ENCODE data around the gene NKX1-1.

The NKX1-1 gene

DNA sequence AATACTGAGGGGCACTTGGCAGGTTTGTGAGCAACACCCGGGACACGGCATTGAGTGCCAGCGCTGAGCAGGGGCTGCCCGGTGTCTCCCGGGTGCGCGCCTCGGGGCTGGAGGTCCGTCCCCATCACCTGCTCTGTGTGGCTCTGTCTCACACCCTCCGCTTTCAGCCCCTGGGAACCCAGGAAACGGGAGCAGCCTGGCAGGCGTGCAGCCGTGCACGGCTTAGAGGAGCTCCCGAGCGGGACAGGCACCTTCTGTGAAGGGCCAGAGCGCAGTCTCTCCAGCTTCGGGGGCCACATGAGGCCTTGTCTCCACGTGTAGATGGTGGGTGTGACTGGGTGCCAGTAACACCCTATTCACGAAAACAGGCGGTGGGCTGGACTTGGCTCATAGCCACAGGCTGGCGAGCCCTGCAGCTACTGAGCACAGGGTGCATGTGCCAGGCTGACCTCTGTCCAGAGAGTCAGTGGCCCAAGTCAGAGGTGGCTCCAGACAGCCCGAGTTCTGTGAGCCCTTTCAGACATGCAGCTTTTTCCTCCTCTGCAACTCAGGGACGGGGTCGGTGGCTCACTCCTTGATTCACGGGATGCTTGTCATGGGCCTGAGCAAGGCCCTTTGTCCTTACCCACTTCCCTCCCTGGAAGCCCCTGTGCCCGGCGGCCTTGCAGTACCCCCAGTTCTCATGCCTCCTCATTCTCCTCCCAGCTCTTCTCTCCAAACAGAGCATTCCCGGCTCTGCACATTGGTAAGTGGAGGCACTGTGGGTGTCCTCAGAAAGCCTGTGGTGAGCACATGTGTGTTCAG lies 35.7 kb downstream of the NKX1-1 start:
- no peak for DNase-seq

DNA sequence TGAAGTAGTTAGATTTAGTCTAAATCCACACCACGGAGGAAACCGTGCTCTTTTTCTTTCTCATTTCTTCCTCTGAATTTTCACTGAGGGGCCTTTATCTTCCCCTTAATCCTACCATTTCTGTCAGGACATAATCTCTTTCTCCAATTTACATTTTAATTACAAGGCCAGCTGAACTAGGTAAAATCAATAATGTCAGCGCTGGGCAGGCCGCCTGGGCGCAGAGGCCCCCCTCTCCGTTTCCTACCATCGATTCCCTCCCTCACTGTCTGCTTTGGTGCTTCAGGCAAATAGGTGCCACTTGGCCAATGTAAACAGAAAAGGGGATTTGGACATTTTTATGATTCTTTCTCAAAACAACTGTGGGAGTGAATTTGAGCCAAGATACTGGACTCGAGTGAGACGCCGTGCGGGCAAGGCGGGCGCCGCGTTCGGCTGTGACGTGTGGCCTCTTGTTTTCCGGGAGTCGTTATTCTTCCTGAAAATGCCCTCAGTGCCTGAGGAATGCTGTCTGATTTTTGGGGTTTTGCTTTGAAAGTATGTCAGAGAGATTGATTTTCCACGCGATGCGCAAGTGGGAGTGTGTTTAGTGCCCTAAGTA lies 36.7 kb downstream of the NKX1-1 start:
- peak in 1 of 3 experiments; percentile 4 for DNase-seq

DNA sequence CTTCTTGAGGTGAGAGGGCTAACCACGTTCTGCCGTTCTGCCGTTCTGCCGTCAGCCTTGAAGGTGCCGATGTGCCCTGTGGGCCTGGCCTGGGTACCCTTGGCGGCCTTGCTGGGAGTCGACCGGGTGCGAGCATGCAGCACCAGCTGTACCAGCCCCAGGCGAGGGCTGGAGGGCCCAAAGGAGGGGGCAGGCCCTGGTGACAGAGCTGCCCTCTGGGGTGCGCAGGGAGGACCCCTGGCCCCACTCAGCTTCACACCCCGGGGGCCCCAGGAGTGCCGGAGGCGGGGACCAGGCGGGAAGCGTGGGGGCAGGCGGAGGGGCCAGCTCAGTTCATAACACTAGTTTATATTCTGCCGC lies 37.2 kb downstream of the NKX1-1 start:
- DNase-seq, result no peak

DNA sequence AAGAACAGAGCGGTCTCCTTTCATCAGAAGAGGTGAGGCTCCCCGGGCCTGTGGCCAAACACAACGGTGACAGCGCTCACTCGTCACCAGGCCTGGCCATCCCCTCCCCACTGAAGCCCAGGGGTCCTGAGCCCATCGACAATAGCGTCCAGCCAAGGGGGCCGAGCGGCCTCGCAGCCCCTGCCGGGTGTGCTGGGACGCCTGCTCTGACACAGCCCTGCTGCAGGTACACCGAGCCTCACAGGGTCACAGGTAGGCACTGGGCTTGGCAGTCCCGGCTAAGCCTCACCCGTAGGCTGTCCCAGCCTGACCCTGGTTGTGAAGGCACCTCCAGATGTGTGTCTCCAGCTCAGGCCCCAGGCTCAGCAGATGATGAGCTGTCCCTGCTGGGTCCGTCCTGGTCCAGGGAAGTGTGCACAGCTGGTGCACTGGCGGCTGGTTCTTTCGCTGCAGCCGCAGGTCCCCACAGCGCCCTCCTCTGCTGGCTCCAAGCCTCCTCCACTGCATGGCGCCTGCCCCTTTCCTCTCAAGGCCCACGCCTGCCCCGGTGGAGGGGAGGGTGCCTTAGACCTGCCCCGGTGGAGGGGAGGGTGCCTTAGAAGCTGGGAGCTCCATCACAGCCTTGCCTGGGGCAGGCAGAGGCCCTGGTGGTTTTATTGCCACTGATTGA lies 37.7 kb downstream of the NKX1-1 start:
- DNase-seq, result no peak

DNA sequence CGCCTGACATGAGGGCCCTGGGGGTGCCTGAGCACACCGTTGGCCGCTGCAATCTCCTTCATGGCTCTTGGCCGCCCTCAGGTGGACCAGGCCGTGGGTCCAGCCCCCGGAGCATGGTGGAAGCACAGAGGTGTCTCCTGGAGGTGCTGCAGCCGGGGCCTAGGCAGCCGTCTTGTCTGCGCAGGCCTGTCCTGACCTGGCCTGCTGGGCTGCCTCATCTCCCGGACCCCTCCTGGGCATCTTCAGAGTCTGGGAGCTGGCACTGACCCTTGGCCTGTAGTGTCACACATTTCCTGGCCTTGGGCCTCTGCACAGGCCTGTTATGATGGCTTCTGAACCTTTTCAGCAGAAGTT lies 38.3 kb downstream of the NKX1-1 start:
- no peak for DNase-seq

DNA sequence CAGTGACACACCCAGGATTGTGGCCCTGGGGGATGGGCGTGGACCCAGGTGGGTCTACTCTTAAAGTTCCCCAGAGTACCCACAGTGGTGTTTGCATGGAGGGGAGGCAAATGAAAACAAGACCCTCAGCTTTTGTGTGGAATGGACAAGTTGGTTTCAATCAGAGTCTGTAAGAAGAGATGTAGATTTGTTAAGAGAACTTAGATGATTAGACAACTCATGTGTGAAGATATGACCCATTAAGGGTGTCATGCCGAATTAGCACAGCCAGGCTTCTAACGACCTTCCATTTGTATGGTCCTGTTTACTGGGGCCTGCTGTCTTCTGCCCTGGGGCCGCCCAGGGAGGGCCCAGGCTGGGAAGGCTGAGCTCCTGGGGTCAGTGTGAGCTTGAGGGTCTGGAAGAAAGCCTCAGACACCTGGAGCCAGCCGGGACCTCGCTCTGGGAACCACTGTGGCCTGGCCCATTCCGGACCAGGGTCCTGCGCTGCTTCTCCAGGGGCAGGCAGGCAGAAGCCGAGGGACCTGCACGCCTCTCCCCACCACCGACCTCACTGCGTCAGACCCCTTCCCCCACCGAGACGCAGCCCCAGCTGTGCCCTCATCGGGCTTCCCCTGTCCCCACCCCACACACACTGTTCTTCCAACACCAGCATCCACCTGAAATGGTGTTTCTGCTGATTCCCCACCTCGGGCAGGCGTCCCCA lies 38.9 kb downstream of the NKX1-1 start:
- DNase-seq, result no peak

DNA sequence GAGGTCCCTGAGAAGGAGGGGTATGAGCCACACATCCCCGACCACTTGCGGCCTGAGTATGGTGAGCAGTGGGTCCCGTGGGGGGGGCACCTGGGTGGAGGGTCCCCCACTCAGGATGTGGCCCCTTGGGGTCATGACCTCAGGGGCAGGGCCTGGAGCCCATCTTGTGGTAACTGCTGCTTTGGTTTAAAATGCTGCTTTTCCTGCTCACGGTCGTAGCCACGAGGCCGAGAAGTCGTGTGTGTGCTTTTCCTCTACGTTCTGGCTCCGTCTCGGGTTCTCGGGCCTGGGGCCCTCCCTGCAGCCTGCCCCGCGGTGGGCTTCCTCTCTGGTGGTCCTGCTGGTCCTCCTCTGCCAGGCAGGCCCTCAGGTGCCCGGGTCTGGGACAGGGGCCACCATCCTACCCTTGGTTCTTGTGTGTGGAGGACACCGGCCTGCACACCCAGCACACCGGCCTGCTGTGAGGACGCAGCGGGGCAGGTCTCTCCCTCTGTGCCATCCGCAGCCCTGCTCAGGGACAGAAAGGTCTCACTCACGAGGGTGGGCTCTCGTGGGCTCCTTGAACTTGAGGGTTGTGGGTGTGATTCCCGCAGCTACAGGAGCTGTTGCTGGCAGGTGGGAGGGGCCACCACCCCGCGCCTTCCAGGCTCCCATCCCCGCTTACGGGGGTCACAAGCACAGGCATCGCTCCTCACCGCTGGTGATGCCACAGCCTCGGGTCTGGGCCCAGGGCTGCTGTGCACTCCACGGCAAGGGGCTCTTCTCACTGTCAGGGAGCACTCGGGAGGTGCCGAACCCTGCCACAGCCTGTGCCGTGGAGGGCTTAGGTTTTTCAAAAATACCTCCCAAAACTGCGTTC lies 39.6 kb downstream of the NKX1-1 start:
- no peak for DNase-seq

DNA sequence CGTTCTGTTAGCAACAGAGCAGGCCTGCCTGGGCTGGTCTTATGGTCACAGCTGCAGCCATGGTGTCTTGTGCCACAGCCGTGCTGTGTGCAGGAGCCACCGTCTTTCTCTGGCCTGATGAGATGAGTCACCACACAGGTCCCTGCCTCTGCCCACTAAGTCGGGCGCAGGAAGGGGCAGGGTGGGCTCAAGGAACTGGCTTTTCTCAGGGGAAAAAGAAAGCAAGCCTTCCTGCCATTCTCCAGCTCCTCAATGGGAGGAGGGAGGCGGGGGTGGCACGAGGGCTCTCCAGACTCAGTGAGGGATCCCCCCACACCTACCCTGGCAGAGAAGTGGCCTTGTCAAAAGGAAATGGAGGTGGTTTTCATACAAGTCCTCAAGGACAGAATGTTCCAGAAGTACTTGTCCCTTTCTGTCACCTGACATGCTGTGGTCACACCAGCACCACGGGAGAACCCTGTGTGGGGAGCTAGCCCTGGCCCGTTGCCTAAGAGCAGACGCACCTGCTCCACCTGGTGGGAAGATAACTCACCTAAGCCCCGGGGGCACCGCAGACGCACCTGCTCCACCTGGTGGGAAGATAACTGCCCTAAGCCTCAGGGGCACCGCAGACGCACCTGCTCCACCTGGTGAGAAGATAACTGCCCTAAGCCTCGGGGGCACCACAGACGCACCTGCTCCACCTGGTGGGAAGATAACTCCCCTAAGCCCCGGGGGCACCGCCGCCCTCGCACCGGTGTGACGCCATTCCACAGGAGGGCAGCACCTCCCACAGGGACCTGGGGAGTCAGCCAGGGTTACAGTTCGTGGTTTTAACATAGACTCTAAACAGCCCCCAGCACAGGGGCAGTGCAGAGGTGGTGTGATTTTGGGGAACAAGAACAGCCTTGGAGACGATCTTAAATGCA lies 40.7 kb downstream of the NKX1-1 start:
- DNase-seq, result peak; percentile 17 to 90 (median 39)

DNA sequence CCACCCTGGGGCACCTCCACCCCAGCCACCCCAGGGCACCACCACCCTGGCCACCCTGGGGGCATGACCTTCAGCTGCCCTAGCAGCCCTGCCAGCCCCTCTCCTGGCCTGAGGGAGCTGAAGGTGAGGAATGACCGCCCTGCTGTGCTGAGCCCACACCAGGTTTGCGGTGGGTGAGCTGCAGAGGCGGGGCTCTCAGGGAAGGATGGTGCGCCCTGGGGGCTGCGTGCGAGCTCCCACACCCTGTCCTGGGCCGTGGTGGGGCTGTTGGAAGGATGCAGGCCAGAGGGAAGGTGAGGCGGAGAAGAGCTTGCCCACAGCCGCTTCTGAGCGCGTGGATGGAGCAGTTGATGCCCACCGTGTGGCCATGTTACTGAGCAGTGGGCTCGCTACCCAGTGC lies 41.5 kb downstream of the NKX1-1 start:
- DNase-seq, result no peak

DNA sequence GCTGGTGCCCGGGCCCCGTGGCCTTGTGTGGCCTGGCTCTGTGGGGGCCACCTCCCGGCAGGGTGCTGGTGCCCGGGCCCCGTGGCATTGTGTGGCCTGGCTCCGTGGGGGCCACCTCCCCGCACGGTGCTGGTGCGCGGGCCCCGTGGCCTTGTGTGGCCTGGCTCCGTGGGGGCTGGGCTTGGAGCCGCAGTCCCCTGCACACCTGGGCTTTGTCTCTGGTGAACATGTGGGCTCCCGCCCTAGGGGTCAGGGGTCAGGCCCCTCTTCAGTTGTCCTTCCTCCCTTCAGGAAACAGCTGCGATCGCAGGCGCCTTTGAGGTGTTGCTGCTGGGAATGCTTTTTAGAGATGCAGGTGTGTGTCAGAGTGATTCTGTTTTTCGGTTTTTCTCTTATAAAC lies 42.0 kb downstream of the NKX1-1 start:
- no peak for DNase-seq

DNA sequence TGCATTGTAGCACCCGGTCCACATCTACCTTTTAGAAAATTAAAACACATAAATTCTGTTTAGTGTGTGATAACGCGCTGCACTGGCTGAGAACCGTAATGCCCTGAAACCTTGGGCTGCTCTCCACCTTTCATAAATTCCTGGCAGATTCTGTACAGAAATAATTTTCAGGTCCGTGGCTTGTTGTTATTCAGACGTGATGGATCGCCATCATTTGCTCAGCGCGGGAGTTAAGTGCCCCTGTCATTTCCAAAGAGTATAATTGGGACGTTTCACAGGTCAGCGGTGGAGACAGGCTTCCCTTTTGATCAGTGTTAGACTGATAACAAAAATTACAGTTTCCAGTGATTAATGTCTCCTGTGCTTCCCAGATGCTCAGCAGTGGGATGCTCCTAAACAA lies 42.7 kb downstream of the NKX1-1 start:
- peak in 1 of 3 experiments; percentile 53 for DNase-seq

DNA sequence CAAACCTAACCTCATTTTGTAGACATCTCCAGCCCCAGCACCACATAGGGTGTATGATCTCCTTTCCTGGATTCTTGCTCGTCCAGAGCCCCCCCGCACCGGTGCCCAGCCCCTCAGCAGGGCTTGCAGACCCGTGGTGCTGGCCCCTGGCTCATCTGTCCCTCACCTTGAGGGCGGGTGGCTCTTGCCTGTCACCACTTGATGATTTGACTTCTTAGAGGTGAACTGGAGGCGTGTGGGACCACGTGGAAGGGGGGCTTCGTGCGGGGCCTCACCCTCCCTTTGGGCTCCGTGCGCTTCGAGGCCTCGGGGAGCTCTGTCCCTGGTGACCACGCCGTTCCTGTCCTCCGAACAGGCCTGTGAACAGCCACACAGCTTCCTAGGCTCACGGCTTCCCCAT lies 43.7 kb downstream of the NKX1-1 start:
- DNase-seq, result no peak

DNA sequence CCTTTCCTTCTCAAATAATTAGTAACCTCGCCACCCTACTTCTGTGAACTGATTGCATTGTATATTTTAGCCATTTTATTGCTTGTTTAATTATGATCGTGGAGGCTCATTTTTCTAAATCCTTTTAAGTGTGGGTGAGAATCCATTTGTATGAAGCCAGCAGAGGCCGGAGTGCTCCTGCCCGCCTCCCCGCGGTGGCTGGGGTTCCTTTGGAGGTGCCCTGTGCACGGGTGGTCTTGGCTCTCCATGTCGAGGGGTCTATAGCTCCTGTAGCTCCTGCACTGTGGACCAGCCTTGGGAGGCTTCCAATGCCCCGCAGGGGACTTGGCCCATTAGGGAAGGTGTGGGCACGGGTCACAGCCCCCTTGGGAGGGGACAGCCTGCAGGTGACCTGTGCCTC lies 44.2 kb downstream of the NKX1-1 start:
- no peak for DNase-seq

DNA sequence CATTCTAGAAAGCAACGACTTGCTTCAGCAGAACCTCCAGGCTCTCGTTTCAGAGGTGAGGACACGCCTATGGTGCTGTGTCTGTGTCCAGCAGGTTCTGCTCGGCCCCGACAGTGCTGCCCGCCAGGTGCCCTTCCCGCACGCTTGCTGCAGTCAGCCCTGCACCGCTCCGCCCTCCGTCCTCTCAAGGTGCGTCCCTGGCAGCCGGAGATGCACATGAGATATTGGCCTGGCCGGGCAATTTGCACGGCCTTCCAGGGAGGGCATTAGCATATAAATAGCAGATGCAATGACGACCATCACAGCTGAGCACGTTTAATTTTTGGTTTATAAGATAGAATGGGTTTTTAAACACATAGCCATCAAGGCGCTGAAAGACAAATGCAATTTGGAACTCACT lies 44.8 kb downstream of the NKX1-1 start:
- DNase-seq, result peak in 2 of 3 experiments; percentile 20 to 65

DNA sequence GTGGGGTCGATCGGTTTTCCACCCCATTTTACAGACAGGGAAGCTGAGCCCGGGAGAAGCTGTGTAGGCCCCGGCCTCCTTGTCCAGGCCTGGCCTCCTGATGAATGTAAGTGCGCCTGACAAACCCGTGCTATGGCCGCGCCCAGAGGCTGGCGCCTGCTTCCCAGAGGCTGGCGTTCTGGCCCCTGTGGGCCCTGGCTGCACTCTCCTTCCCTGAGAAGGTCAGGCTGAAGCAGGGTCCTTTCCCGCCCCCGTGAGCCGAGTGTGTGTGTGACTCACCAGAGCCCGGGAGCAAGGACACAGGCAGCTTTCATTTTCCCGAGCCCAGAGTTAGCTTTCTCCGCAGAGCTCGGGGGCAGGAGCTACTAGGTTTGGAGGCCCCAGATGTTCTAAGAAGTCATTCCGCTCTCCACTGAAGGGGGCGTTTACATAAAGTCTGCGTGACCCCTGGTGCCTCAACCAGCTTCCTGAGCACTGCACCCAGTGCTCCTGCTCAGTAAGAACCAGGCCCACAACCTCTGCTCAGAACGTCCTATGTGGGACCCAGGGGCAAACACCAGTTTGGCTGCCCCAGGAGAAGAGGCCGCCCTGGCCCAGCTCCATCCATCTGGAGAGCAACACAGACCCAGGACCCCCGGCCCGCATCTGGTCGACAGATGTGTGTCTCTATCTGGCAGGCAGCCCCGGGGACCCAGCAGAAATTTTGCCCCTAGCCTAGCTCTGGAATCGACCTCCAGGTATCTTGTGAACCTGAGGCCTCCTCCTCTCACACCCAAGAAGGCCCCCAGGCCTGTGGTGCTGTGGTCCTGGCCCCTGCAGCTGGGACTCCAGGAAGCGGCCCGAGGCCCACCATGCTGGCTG lies 45.6 kb downstream of the NKX1-1 start:
- DNase-seq, result no peak

DNA sequence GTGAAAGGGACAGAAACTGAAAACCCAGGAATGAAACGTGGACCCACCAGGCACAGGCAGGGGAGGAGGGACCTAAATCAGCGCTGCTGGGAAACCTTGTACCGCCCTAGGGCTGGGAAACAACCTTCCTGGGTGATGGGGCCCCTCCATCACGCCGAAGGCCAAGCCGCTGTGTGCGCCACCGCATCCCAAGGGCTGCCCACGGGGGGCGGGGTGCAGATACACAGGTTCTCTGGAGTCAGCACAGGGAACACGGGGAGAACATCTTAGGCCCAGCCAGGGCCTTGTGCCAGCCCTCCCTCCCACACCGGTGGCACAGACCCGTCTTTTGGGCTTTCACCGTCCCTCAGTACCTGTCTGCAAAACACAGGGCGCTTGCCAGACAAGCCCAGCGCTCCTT lies 46.3 kb downstream of the NKX1-1 start:
- no peak for DNase-seq

DNA sequence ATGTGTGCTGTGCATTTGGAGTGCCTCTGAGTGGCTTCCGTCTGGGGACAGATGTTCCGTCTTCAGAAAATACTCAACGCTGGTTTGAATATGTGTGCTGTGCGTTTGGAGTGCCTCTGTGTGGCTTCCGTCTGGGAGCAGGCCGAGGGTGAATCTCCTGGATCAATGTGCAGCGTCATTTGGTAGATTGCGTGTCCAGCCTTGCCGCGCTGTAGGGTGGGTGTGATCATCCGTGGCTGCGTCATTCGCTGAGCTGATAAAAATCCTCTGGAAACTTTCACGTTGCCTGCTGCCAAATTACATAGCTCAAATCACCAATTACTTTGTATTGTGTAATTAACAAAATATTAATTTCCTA lies 47.1 kb downstream of the NKX1-1 start:
- DNase-seq, result peak in 1 of 3 experiments; percentile 76

DNA sequence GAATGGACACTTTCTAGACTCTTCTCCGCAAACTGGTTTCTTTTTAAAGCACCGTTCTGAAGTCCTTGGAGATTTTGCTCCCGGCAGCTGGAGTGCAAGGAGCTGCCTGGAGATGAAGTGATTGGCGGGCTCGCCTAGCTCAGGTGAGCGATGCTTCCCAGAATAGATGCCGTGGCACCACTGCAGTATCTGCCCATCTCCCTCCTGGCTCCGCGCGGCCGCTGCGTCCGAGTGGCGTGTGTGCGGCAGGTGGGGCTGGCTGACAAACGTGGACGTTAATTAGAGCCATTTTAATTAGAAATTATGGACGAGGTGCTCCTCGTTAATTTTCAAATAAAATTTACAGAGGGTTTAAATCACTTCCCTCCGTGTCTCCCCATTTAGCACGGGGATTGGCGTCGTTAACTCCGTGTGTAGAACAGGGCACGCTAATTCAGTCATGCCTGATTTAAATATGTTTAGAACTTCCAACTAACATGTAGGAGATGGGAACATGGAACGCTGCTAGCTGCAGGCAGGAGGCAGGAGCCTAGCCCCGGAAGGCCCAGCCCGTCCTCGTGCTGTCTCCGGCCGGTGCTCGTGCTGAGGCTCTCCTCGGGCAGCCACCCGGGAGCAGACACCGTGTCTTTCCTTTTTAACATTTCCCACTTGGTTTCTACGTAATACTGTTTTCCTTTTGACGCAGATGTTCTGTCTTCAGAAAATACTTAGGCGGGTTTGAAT lies 47.7 kb downstream of the NKX1-1 start:
- no peak for DNase-seq

DNA sequence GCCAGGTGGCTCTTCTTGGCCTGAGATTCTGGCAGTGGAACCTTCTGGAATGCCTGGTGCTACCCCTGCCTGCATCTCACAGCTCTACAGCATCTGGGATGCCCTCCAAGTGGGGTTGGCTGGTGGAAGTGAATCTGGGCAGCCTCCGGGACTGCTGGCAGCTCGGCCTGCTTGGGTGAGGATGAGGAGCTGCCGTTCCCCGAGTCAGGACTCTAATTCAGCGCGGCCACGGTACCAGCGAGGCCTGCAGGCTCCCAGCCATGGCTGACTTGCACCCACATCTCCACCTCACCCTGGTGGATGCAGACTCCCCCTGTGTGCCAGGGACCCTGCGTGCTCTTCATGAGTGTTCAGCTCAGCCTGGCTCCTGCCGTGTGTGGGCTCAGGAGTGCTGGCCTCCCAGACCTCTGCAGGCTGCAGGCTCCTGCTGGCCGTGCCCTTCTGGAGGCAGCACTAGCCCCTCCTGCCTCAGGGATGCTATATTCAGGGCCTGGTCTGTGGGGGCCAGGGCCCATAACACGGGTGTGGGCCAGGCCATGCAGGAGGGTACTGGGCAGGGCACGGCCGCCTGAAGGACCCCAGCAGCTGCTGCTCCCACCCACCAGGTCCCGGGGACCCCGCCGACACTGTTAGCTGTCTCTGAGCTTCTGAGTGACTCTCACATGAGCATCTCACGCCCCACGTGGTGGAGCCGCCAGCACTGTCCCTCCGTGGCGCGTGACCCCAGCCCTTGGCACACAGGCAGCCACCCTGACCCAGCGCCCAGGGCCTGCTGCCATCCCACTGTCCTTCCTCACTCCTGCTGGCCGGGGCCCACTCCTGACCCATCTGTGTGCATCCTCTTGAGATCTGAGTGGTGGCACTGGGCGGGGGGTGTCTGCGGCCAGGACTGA lies 48.6 kb downstream of the NKX1-1 start:
- DNase-seq, result no peak

All from NCI-H1417 (cell line).